ENCODE results near the gene DHRS7. TPM values are rescaled to one million over a fixed set of nuclear protein-coding genes. Genes with fewer than 3 reads are reported as not detected.

Gene DHRS7
- total RNA-seq, 8 experiments from 2014 or later = 29.1 to 75.8 (median 39.5) TPM

- no peak for ATAC-seq (replicated peaks in 6 of 8)
- Histone ChIP-seq H3K27ac (no peak overlapping the region), H3K4me3 (no peak overlapping the region), H3K4me1 (replicated peaks in 1 of 2) (peaks cover 0 to 5% of the 10 kb centered on the region in 2 donors)
- WGBS, 10 experiments = 60 to 100% (median 95%) methylated on average over 1 to 6 of the region's 7 CpGs; no CpG with 5 or more reads in 2 of the 10 experiments
- in situ Hi-C loops (cut with MboI; ENCODE audit: low pct_unique_long_range_greater_than_20kb in 2 of 9, low sequenced_read_pairs in 9 of 9, unreplicated experiment in 9 of 9) = loop anchor here in 3 of 9 experiments (10.0 to 25.0 kb wide), 3 partner anchors 96 to 198 kb away; no protein-coding TSS in a partner anchor
Observed at GRCh38 chr14:60160422-60160821, 4.8 kb downstream of the DHRS7 start.

DNA sequence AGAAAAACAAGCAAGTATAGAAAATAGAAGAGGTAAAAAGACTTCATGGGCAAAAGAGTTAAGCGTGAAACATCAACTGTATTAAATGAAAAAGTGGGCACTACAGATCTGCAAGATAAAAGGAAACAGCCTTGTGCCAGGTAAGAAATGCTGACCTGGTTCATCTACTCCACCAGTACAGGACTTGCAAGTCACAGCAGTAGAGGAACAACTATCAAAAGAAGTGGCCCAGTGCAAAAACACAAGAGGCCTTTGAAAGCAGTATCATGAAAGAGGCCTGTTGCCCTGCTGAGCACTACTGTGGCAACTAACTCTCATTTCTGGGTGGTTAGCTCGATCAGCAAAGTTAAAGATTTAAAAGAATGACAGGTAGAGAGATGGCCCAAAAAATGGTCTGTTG lies 10.5 kb downstream of the DHRS7 start:
- H3K4me3 ChIP-seq = no peak overlapping the region
- ATAC-seq (replicated peaks in 6 of 8) = no peak
- in situ Hi-C loops (cut with MboI; ENCODE audit: low pct_unique_long_range_greater_than_20kb in 2 of 9, low sequenced_read_pairs in 9 of 9, unreplicated experiment in 9 of 9) = loop anchor here in 2 of 9 experiments (25.0 kb wide), 2 partner anchors 167 to 192 kb away; no protein-coding TSS in a partner anchor
- no peaks in the 10 kb centered on the region for H3K4me1 ChIP-seq (replicated peaks in 1 of 2)
- no peak overlapping the region for H3K27ac ChIP-seq
- WGBS, 10 experiments = 85 to 100% (median 97%) methylated on average over 1 to 2 of the region's 2 CpGs; no CpG with 5 or more reads in 2 of the 10 experiments

DNA sequence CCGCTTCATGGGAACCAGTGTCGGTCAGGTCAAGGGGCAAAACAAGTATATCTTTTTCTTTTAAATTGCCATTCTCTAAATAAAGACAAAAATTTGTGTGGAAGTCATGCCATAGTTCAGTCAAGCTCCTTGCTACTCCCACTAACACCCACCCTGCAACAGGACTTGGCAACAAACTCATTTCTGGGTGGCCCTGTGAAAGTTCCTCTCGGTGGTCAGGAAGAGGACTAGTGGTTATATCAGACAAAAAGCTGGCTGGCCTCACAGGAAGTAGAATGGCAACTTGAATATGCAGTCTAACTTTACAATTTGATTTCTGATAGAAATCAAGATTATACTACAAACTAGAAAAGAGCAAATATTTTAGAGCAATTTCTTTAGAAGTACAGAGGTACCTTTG lies 11.2 kb downstream of the DHRS7 start:
- 78 to 100% (median 100%) methylated on average over 1 to 3 of the region's 3 CpGs; no CpG with 5 or more reads in 2 of the 10 experiments for whole genome bisulfite sequencing, 10 experiments
- no peak overlapping the region for H3K27ac ChIP-seq
- in situ Hi-C loops (cut with MboI; ENCODE audit: low pct_unique_long_range_greater_than_20kb in 2 of 9, low sequenced_read_pairs in 9 of 9, unreplicated experiment in 9 of 9) = loop anchor here in 2 of 9 experiments (25.0 kb wide), 2 partner anchors 167 to 192 kb away; no protein-coding TSS in a partner anchor
- no peaks in the 10 kb centered on the region for H3K4me1 ChIP-seq (replicated peaks in 1 of 2)
- no peak overlapping the region for H3K4me3 ChIP-seq
- ATAC-seq (replicated peaks in 6 of 8) = no peak

DNA sequence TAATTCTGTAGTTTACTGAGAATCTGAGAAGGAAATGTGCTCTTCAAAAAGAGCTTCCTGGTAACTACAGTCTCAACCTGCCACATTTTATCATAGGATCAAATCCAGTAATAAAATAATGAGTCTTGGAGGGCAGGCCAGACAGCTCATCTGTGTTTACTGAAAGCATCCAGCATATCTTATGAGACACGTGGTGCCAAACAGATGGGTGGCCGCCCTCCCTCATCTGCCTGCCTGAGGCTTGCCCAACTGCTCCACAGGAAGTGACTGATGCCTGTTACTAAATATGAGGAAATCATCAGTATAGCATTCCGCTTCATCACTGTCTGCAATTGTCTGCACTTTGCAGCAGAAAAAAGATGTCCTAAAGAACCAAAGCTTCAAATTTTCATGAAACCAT lies 13.5 kb downstream of the DHRS7 start:
- ATAC-seq (replicated peaks in 6 of 8) = peak; percentile 48 to 100 (median 82)
- Histone ChIP-seq H3K4me1 (replicated peaks in 1 of 2) (no peaks in the 10 kb centered on the region), H3K4me3 (no peak overlapping the region), H3K27ac (no peak overlapping the region)
- in situ Hi-C loops (cut with MboI; ENCODE audit: low pct_unique_long_range_greater_than_20kb in 2 of 9, low sequenced_read_pairs in 9 of 9, unreplicated experiment in 9 of 9) = loop anchor here in 2 of 9 experiments (25.0 kb wide), 2 partner anchors 164 to 189 kb away; no protein-coding TSS in a partner anchor
- 0 to 100% (median 55%) methylated on average over 1 to 3 of the region's 3 CpGs; no CpG with 5 or more reads in 2 of the 10 experiments for WGBS, 10 experiments

GRCh38 chr14:60134702-60135101 lies 30.5 kb downstream of the DHRS7 start:
- WGBS, 10 experiments = 43 to 100% (median 86%) methylated on average over 1 to 3 of the region's 3 CpGs
- peak in 3 of 8 experiments; percentile 35 to 80 (median 70) for ATAC-seq (replicated peaks in 6 of 8)
- in situ Hi-C loops (cut with MboI; ENCODE audit: low pct_unique_long_range_greater_than_20kb in 2 of 9, low sequenced_read_pairs in 9 of 9, unreplicated experiment in 9 of 9) = no loop called here
- Histone ChIP-seq H3K4me1 (replicated peaks in 1 of 2) (no peaks in the 10 kb centered on the region), H3K4me3 (no peak overlapping the region), H3K27ac (no peak overlapping the region)

GRCh38 chr14:60133487-60133886 lies 31.7 kb downstream of the DHRS7 start:
- H3K4me1 ChIP-seq (replicated peaks in 1 of 2) = no peaks in the 10 kb centered on the region
- H3K4me3 ChIP-seq = no peak overlapping the region
- in situ Hi-C loops (cut with MboI; ENCODE audit: low pct_unique_long_range_greater_than_20kb in 2 of 9, low sequenced_read_pairs in 9 of 9, unreplicated experiment in 9 of 9) = no loop called here
- ATAC-seq (replicated peaks in 6 of 8) = peak in 1 of 8 experiments; percentile 25
- WGBS, 10 experiments = 40 to 100% (median 77%) methylated on average over 1 to 2 of the region's 2 CpGs; no CpG with 5 or more reads in 2 of the 10 experiments
- H3K27ac ChIP-seq = no peak overlapping the region

GRCh38 chr14:60125918-60126317 lies 39.3 kb downstream of the DHRS7 start:
- Histone ChIP-seq H3K27ac (no peak overlapping the region), H3K4me1 (replicated peaks in 1 of 2) (no peaks in the 10 kb centered on the region), H3K4me3 (no peak overlapping the region)
- in situ Hi-C loops (cut with MboI; ENCODE audit: low pct_unique_long_range_greater_than_20kb in 2 of 9, low sequenced_read_pairs in 9 of 9, unreplicated experiment in 9 of 9) = no loop called here
- no peak for ATAC-seq (replicated peaks in 6 of 8)

- WGBS, 10 experiments = 24 to 100% (median 86%) methylated on average over 2 to 4 of the region's 4 CpGs; no CpG with 5 or more reads in 2 of the 10 experiments
- in situ Hi-C loops (cut with MboI; ENCODE audit: low pct_unique_long_range_greater_than_20kb in 2 of 9, low sequenced_read_pairs in 9 of 9, unreplicated experiment in 9 of 9) = no loop called here
- ATAC-seq (replicated peaks in 6 of 8) = peak in 3 of 8 experiments; percentile 54 to 81 (median 73)
Observed at GRCh38 chr14:60116181-60116580, 49.0 kb downstream of the DHRS7 start.

GRCh38 chr14:60114881-60115280 lies 50.3 kb downstream of the DHRS7 start:
- ATAC-seq (replicated peaks in 6 of 8) = no peak
- no peak overlapping the region for H3K4me3 ChIP-seq
- H3K4me1 ChIP-seq (replicated peaks in 1 of 2) = no peaks in the 10 kb centered on the region
- in situ Hi-C loops (cut with MboI; ENCODE audit: low pct_unique_long_range_greater_than_20kb in 2 of 9, low sequenced_read_pairs in 9 of 9, unreplicated experiment in 9 of 9) = no loop called here
- 0 to 43% (median 6%) methylated on average over 1 of the region's 1 CpG; no CpG with 5 or more reads in 2 of the 10 experiments for WGBS, 10 experiments
- H3K27ac ChIP-seq = no peak overlapping the region

More at GRCh38 chr14:60116181-60116580, 49.0 kb downstream of the DHRS7 start:
- Histone ChIP-seq H3K4me1 (replicated peaks in 1 of 2) (no peaks in the 10 kb centered on the region), H3K4me3 (no peak overlapping the region), H3K27ac (no peak overlapping the region)

DNA sequence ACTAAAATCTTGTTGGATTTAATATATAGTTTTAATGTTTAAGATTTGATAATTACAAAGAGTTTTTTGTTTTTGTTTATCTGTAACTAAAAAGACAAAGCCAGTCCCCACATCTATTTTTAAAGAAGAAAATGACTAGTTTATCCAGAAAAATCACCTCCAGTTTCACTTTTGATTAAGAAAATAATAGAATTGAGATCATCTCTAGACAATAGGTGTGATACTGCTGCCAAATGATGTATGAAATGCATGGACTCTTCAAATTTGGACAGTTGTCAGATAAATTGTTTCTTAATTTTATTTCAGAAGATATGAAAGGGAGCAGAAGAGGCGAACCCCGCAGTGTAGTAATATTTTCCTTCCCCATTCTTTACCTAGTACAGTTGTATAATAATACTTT lies 53.5 kb downstream of the DHRS7 start:
- in situ Hi-C loops (cut with MboI; ENCODE audit: low pct_unique_long_range_greater_than_20kb in 2 of 9, low sequenced_read_pairs in 9 of 9, unreplicated experiment in 9 of 9) = no loop called here
- 83 to 100% (median 98%) methylated on average over 2 of the region's 2 CpGs for WGBS, 10 experiments
- Histone ChIP-seq H3K27ac (no peak overlapping the region), H3K4me1 (replicated peaks in 1 of 2) (no peaks in the 10 kb centered on the region), H3K4me3 (no peak overlapping the region)
- no peak for ATAC-seq (replicated peaks in 6 of 8)

DNA sequence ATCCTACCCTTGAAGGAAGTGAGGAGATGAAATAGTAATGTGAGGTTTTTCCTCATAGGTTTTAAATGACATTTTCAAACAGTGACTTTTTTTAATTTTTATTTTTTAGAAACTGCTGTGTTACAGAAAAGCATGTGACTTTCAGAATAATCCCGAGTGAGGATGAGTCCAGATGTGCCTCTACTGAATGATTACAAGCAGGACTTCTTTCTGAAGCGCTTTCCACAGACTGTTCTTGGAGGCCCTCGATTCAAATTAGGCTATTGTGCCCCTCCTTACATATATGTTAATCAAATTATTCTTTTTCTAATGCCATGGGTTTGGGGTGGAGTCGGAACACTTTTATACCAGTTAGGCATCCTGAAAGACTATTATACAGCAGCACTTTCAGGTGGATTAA lies 57.7 kb downstream of the DHRS7 start:
- Histone ChIP-seq H3K4me3 (no peak overlapping the region), H3K27ac (no peak overlapping the region), H3K4me1 (replicated peaks in 1 of 2) (no peaks in the 10 kb centered on the region)
- 7 to 100% (median 73%) methylated on average over 1 to 4 of the region's 4 CpGs; no CpG with 5 or more reads in 1 of the 10 experiments for WGBS, 10 experiments
- in situ Hi-C loops (cut with MboI; ENCODE audit: low pct_unique_long_range_greater_than_20kb in 2 of 9, low sequenced_read_pairs in 9 of 9, unreplicated experiment in 9 of 9) = no loop called here
- peak in 6 of 8 experiments; percentile 19 to 82 (median 50) for ATAC-seq (replicated peaks in 6 of 8)

DNA sequence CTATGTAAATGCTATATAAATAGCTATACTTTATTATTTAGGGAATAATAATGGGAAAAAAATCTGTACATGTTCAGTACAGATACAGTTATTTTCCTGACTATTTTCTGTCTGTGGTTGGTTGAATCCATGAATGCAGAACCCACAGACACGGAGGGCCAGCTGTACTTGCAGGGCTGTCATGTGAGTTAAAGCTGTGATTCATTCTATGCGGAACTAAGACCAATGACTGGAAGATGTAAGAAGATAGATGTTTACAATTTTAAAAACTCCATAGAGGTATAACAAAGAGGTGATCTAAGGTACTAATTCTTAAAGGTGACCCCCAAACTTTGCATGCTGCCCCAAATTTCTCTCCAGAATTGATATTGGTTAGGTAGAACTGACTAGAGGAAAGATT lies 58.9 kb downstream of the DHRS7 start:
- in situ Hi-C loops (cut with MboI; ENCODE audit: low pct_unique_long_range_greater_than_20kb in 2 of 9, low sequenced_read_pairs in 9 of 9, unreplicated experiment in 9 of 9) = no loop called here

GRCh38 chr14:60102389-60102788 lies 62.8 kb downstream of the DHRS7 start:
- no peak overlapping the region for H3K27ac ChIP-seq
- no peak for ATAC-seq (replicated peaks in 6 of 8)
- H3K4me1 ChIP-seq (replicated peaks in 1 of 2) = no peaks in the 10 kb centered on the region
- no peak overlapping the region for H3K4me3 ChIP-seq
- WGBS, 10 experiments = 0 to 100% (median 74%) methylated on average over 1 to 2 of the region's 2 CpGs
- in situ Hi-C loops (cut with MboI; ENCODE audit: low pct_unique_long_range_greater_than_20kb in 2 of 9, low sequenced_read_pairs in 9 of 9, unreplicated experiment in 9 of 9) = no loop called here

More for the DNA sequence above, 58.9 kb downstream of the DHRS7 start:
- no peak overlapping the region for H3K27ac ChIP-seq
- ATAC-seq (replicated peaks in 6 of 8) = peak in 6 of 8 experiments; percentile 14 to 65 (median 50)
- no peak overlapping the region for H3K4me3 ChIP-seq
- WGBS, 10 experiments = 6 to 88% (median 50%) methylated on average over 1 to 2 of the region's 2 CpGs; no CpG with 5 or more reads in 3 of the 10 experiments
- H3K4me1 ChIP-seq (replicated peaks in 1 of 2) = no peaks in the 10 kb centered on the region

- Histone ChIP-seq H3K4me3 (no peak overlapping the region), H3K4me1 (replicated peaks in 1 of 2) (no peaks in the 10 kb centered on the region), H3K27ac (no peak overlapping the region)
- WGBS, 10 experiments = 14 to 100% (median 97%) methylated on average over 1 of the region's 1 CpG
- in situ Hi-C loops (cut with MboI; ENCODE audit: low pct_unique_long_range_greater_than_20kb in 2 of 9, low sequenced_read_pairs in 9 of 9, unreplicated experiment in 9 of 9) = no loop called here
- peak in 3 of 8 experiments; percentile 15 to 56 (median 49) for ATAC-seq (replicated peaks in 6 of 8)
Observed at GRCh38 chr14:60101786-60102185, 63.4 kb downstream of the DHRS7 start.
